GM21381 (cell line): Measurements from ENCODE around the gene MKNK2.
"Not testable (repeated sequence)": the region's sequence is repeated elsewhere in the genome, so short reads cannot be mapped to it uniquely, and the experiment has no call there.

Experiments
- ATAC-seq: cut with Tn5 transposase; IDR thresholded peaks from one replicate; pipeline ENCODE4 v1.9.1; 2021; ENCODE audit warnings: mild to moderate bottlenecking, moderate library complexity; ENCODE audit not compliant: unreplicated experiment

Gene MKNK2

GRCh38 chr19:2050991-2051772 lies at the start of gene MKNK2:
MKNK2 (minus strand) TSS chr19:2051244; CDS start chr19:2050851, 393 bp downstream.
- peak; percentile 46 for ATAC-seq

GRCh38 chr19:2100719-2101061 lies 49.6 kb upstream of the MKNK2 start:
- ATAC-seq, result no peak

GRCh38 chr19:2099937-2100718 lies 49.1 kb upstream of the MKNK2 start:
- ATAC-seq, result no peak

- ATAC-seq, result no peak
Measured at GRCh38 chr19:2099054-2099501, 48.0 kb upstream of the MKNK2 start.

GRCh38 chr19:2097886-2098327 lies 46.9 kb upstream of the MKNK2 start:
- ATAC-seq, result no peak

GRCh38 chr19:2097203-2097885 lies 46.3 kb upstream of the MKNK2 start:
- peak; percentile 4 for ATAC-seq

GRCh38 chr19:2096480-2097202 lies 45.6 kb upstream of the MKNK2 start, which contains the start of gene IZUMO4:
IZUMO4 (plus strand) TSS chr19:2096915; CDS start chr19:2096946, 31 bp downstream.
- ATAC-seq, result peak; percentile 62

GRCh38 chr19:2096034-2096479 lies 45.0 kb upstream of the MKNK2 start, which contains the start of gene MOB3A:
MOB3A (minus strand) TSS chr19:2096326; CDS start chr19:2078560, 17,766 bp downstream.
- peak; percentile 34 for ATAC-seq

- not testable (repeated sequence) for ATAC-seq
Measured at GRCh38 chr19:2091926-2092525, 41.0 kb upstream of the MKNK2 start.

- ATAC-seq, result no peak
Measured at GRCh38 chr19:2089727-2090053, 38.6 kb upstream of the MKNK2 start.

GRCh38 chr19:2089001-2089711 lies 38.1 kb upstream of the MKNK2 start:
- no peak for ATAC-seq

- ATAC-seq, result no peak
Measured at GRCh38 chr19:2087621-2088100, 36.6 kb upstream of the MKNK2 start.

GRCh38 chr19:2086695-2087620 lies 35.9 kb upstream of the MKNK2 start:
- ATAC-seq, result not testable (repeated sequence)

- ATAC-seq, result peak; percentile 28
Measured at GRCh38 chr19:2084993-2085720, 34.1 kb upstream of the MKNK2 start.

- ATAC-seq, result no peak
Measured at GRCh38 chr19:2083174-2083854, 32.3 kb upstream of the MKNK2 start.

GRCh38 chr19:2081873-2082810 lies 31.1 kb upstream of the MKNK2 start:
- ATAC-seq, result no peak
